ENCODE measurements around the gene RINL.
"Not testable (repeated sequence)": the region's sequence is repeated elsewhere in the genome, so short reads cannot be mapped to it uniquely, and the experiment has no call there.

The RINL gene

DNA sequence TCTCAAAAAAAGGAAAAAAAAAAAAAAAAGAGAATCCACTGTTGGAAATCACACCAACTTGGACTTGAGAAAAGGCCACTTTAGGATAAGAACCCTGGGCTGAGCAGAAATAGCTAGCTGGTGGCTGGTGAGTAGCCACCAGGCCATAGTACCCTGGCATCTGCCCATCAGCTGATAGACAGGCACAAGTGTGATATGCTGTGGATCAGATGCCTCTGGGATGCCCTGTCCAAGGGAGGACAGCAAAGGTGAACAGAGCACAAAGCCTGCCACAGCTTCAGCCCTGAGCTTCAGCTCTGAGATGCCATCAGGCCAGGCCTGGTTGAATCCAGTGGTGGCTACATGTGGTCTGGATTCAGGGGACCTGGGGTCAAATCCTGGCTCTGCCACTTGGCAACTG, 12.6 kb upstream of the RINL start:
- TF ChIP-seq, protein P1, sequence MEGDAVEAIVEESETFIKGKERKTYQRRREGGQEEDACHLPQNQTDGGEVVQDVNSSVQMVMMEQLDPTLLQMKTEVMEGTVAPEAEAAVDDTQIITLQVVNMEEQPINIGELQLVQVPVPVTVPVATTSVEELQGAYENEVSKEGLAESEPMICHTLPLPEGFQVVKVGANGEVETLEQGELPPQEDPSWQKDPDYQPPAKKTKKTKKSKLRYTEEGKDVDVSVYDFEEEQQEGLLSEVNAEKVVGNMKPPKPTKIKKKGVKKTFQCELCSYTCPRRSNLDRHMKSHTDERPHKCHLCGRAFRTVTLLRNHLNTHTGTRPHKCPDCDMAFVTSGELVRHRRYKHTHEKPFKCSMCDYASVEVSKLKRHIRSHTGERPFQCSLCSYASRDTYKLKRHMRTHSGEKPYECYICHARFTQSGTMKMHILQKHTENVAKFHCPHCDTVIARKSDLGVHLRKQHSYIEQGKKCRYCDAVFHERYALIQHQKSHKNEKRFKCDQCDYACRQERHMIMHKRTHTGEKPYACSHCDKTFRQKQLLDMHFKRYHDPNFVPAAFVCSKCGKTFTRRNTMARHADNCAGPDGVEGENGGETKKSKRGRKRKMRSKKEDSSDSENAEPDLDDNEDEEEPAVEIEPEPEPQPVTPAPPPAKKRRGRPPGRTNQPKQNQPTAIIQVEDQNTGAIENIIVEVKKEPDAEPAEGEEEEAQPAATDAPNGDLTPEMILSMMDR (conservative IDR thresholded peaks at IDR 0.05; ENCODE audit: low read depth, low read length): no peak
- Histone ChIP-seq H4K20me1 (ENCODE audit: insufficient read depth) (no peaks in the 10 kb centered on the region), H3K27me3 (ENCODE audit: insufficient read depth, low read depth) (no peaks in the 10 kb centered on the region), H3K4me1 (ENCODE audit: low read depth, poor library complexity, severe bottlenecking) (no peaks in the 10 kb centered on the region), H2AFZ (ENCODE audit: low read depth) (no peak overlapping the region), H3K36me3 (ENCODE audit: insufficient read depth) (no peaks in the 10 kb centered on the region), H3K4me2 (no peak overlapping the region), H3K79me2 (ENCODE audit: insufficient read depth, low read depth) (no peaks in the 10 kb centered on the region), H3K4me3 (IDR thresholded peaks at IDR 0.05; ENCODE audit: insufficient read depth, low read depth, low read length) (no peak overlapping the region), H3K9ac (no peak overlapping the region), H3K27ac (no peak overlapping the region)

DNA sequence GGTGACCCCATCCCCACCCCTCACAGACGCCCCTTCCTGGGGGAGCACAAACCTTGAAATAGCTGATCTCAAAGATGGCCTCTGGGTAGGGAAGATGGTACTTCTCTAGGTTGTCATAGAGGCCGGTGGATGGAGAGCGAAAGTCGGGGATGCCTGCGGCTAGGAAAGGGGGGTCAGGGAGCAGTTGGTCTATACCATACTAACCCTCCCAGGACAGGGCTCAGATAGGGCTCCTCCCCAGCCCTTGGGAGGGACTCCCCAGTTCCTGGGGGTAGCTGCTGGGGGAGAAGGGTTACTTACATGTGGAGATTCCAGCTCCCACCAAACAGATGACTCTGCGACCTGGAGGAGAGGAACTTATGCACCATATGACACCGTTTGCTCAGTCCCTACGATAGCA, 11.7 kb upstream of the RINL start:
- no peak overlapping the region for H3K27ac ChIP-seq
- no peak overlapping the region for H3K4me2 ChIP-seq
- no peaks in the 10 kb centered on the region for H3K27me3 ChIP-seq (ENCODE audit: insufficient read depth, low read depth)
- TF ChIP-seq, protein P1 (conservative IDR thresholded peaks at IDR 0.05; ENCODE audit: low read depth, low read length): no peak
- no peaks in the 10 kb centered on the region for H3K36me3 ChIP-seq (ENCODE audit: insufficient read depth)
- H2AFZ ChIP-seq (ENCODE audit: low read depth): no peak overlapping the region
- H3K9ac ChIP-seq: no peak overlapping the region
- no peaks in the 10 kb centered on the region for H3K4me1 ChIP-seq (ENCODE audit: low read depth, poor library complexity, severe bottlenecking)
- H3K4me3 ChIP-seq (IDR thresholded peaks at IDR 0.05; ENCODE audit: insufficient read depth, low read depth, low read length): no peak overlapping the region
- H3K79me2 ChIP-seq (ENCODE audit: insufficient read depth, low read depth): no peaks in the 10 kb centered on the region
- H4K20me1 ChIP-seq (ENCODE audit: insufficient read depth): no peaks in the 10 kb centered on the region

DNA sequence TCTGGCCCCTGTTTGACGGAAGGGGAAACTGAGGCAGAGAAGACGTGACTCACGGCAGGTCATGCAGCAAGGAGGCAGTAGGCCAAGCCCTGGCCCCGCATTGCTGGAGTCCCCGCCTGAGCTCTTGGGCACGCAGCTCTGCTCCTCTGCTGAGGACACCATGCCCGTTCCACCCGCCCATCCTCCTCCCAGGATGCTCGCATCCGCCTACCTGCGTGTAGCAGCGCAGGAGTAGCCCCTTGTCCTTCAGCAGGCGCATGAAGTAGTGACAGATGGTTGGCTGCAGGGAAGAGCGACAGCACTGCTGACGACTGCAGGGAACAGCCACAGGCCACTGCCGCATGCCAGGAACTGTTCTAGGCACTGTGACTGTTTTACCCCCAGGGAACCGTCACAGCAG, 10.8 kb upstream of the RINL start:
- Histone ChIP-seq H3K27me3 (ENCODE audit: insufficient read depth, low read depth) (no peaks in the 10 kb centered on the region), H3K4me2 (no peak overlapping the region), H4K20me1 (ENCODE audit: insufficient read depth) (no peaks in the 10 kb centered on the region), H3K27ac (no peak overlapping the region), H2AFZ (ENCODE audit: low read depth) (no peak overlapping the region), H3K4me3 (IDR thresholded peaks at IDR 0.05; ENCODE audit: insufficient read depth, low read depth, low read length) (no peak overlapping the region), H3K4me1 (ENCODE audit: low read depth, poor library complexity, severe bottlenecking) (no peaks in the 10 kb centered on the region), H3K79me2 (ENCODE audit: insufficient read depth, low read depth) (no peaks in the 10 kb centered on the region), H3K36me3 (ENCODE audit: insufficient read depth) (no peaks in the 10 kb centered on the region), H3K9ac (no peak overlapping the region)
- TF ChIP-seq, protein P1 (conservative IDR thresholded peaks at IDR 0.05; ENCODE audit: low read depth, low read length): no peak

DNA sequence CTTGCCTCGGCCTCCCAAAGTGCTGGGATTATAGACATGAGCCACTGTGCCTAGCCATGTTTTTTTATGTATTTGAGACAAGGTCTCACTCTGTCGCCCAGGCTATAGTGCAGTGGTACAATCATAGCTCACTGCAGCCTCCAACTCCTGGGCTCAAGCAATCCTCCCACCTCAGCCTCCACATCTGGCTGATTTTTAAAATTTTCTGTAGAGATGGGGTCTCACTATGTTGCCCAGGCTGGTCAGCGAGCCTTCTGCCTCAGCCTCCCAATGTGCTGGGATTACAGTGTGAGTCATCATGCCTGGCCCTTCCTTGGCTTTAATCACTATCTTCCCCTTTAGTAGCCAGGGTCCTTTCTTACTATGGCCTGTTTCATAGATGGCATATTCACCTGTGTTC, 6.6 kb upstream of the RINL start:
- not testable (repeated sequence) for H3K4me2 ChIP-seq; H3K27me3 ChIP-seq (ENCODE audit: insufficient read depth, low read depth); H2AFZ ChIP-seq (ENCODE audit: low read depth); H3K36me3 ChIP-seq (ENCODE audit: insufficient read depth); H3K27ac ChIP-seq; H3K4me1 ChIP-seq (ENCODE audit: low read depth, poor library complexity, severe bottlenecking); H4K20me1 ChIP-seq (ENCODE audit: insufficient read depth); H3K79me2 ChIP-seq (ENCODE audit: insufficient read depth, low read depth); H3K4me3 ChIP-seq (IDR thresholded peaks at IDR 0.05; ENCODE audit: insufficient read depth, low read depth, low read length); H3K9ac ChIP-seq

DNA sequence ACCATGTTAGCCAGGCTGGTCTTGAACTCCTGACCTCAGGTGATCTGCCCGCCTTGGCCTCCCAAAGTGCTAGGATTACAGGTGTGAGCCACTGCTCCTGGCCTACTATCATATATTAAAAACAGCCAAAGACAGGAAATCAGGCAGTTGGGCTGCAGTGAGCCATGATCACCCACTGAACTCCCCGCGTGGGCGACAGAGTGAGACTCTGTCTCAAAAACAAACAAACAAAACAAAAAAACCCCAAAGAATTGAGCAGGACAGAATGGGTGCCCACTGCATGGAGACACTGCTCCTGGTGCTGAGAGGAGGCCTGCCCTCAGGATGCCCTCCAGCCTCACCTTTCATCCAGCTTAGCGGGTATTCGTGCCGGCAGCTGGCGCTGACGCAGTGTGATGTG, 5.2 kb upstream of the RINL start:
- Histone ChIP-seq H4K20me1 (ENCODE audit: insufficient read depth) (no peaks in the 10 kb centered on the region), H3K4me2 (no peak overlapping the region), H3K27me3 (ENCODE audit: insufficient read depth, low read depth) (no peaks in the 10 kb centered on the region), H3K36me3 (ENCODE audit: insufficient read depth) (no peaks in the 10 kb centered on the region), H2AFZ (ENCODE audit: low read depth) (no peak overlapping the region), H3K4me1 (ENCODE audit: low read depth, poor library complexity, severe bottlenecking) (peaks cover 9% of the 10 kb centered on the region), H3K9ac (no peak overlapping the region), H3K4me3 (IDR thresholded peaks at IDR 0.05; ENCODE audit: insufficient read depth, low read depth, low read length) (no peak overlapping the region), H3K79me2 (ENCODE audit: insufficient read depth, low read depth) (no peaks in the 10 kb centered on the region), H3K27ac (no peak overlapping the region)
- TF ChIP-seq, protein P1 (conservative IDR thresholded peaks at IDR 0.05; ENCODE audit: low read depth, low read length): no peak
